H9 (cell line): ENCODE results near the gene ANKK1. TPM values are rescaled to one million over a fixed set of nuclear protein-coding genes. Genes with fewer than 3 reads are reported as not detected.

ENCODE experiments used
- DNase-seq: peaks from one replicate; pipeline ENCODE4 v3.0.0-alpha.2; 2017
- H2AFZ ChIP-seq: one replicate; pipeline ENCODE4 v1.6.1; 2013; ENCODE audit warnings: mild to moderate bottlenecking, low read length, control low read depth, moderate library complexity
- H2AK5ac ChIP-seq: 2 replicates; pipeline ENCODE4 v1.6.1; 2013; ENCODE audit warnings: low read length, control low read depth, mixed read lengths; ENCODE audit not compliant: insufficient read length
- H2BK120ac ChIP-seq: one replicate; pipeline ENCODE4 v1.6.1; 2013; ENCODE audit warnings: low read depth, mild to moderate bottlenecking, low read length, control low read depth, inconsistent platforms; ENCODE audit not compliant: poor library complexity, severe bottlenecking
- H2BK12ac ChIP-seq: 2 replicates; pipeline ENCODE4 v1.6.1; 2013; ENCODE audit warnings: low read length, control low read depth, mixed read lengths, low read depth; ENCODE audit not compliant: insufficient read length
- H2BK15ac ChIP-seq: 2 replicates; pipeline ENCODE4 v1.6.1; 2013; ENCODE audit warnings: low read depth, low read length, control low read depth
- H2BK20ac ChIP-seq: one replicate; pipeline ENCODE4 v1.6.1; 2013; ENCODE audit warnings: low read depth, mild to moderate bottlenecking, low read length, control low read depth, inconsistent platforms; ENCODE audit not compliant: poor library complexity, severe bottlenecking
- H2BK5ac ChIP-seq: 2 replicates; pipeline ENCODE4 v1.6.1; 2013; ENCODE audit warnings: low read length, control low read depth, mixed read lengths; ENCODE audit not compliant: insufficient read length
- H3K14ac ChIP-seq: 2 replicates; pipeline ENCODE4 v1.6.1; 2013; ENCODE audit warnings: low read length, control low read depth; ENCODE audit not compliant: insufficient read depth
- H3K18ac ChIP-seq: 2 replicates; pipeline ENCODE4 v1.6.1; 2013; ENCODE audit warnings: low read depth, mild to moderate bottlenecking, mixed read lengths, low read length, control low read depth; ENCODE audit not compliant: insufficient read length
- H3K23ac ChIP-seq: 2 replicates; pipeline ENCODE4 v1.6.1; 2013; ENCODE audit warnings: low read length, control low read depth, mixed read lengths, low read depth; ENCODE audit not compliant: insufficient read length
- H3K23me2 ChIP-seq: 2 replicates; pipeline ENCODE4 v1.6.1; 2013; ENCODE audit warnings: low read depth, mild to moderate bottlenecking, mixed read lengths, low read length, control low read depth; ENCODE audit not compliant: insufficient read length, poor library complexity, severe bottlenecking
- H3K27ac ChIP-seq: 2 replicates; pipeline ENCODE4 v1.5.1; 2013; ENCODE audit warnings: low read length, control low read depth, mixed read lengths, low read depth; ENCODE audit not compliant: insufficient read length
- H3K27me3 ChIP-seq: 2 replicates; pipeline ENCODE4 v1.6.1; 2013; ENCODE audit warnings: low read length, control low read depth, inconsistent platforms; ENCODE audit not compliant: insufficient read depth
- H3K4ac ChIP-seq: 2 replicates; pipeline ENCODE4 v1.6.1; 2013; ENCODE audit warnings: low read depth, mild to moderate bottlenecking, control low read depth, inconsistent platforms, low read length, moderate library complexity
- H3K4me1 ChIP-seq: 2 replicates; pipeline ENCODE4 v1.6.1; 2013; ENCODE audit warnings: low read length, control low read depth, inconsistent platforms; ENCODE audit not compliant: insufficient read depth
- H3K4me2 ChIP-seq: 2 replicates; pipeline ENCODE4 v1.6.1; 2013; ENCODE audit warnings: low read length, control low read depth, mixed read lengths; ENCODE audit not compliant: insufficient read length, insufficient read depth
- H3K56ac ChIP-seq: 2 replicates; pipeline ENCODE4 v1.6.1; 2013; ENCODE audit warnings: low read depth, mild to moderate bottlenecking, mixed read lengths, low read length, control low read depth; ENCODE audit not compliant: insufficient read length
- H3K79me1 ChIP-seq: 2 replicates; pipeline ENCODE4 v1.6.1; 2013; ENCODE audit warnings: low read depth, mild to moderate bottlenecking, moderate library complexity, low read length, control low read depth, inconsistent platforms; ENCODE audit not compliant: insufficient read depth, poor library complexity, severe bottlenecking
- H3K79me2 ChIP-seq: 2 replicates; pipeline ENCODE4 v1.6.1; 2013; ENCODE audit warnings: low read length, control low read depth, inconsistent platforms; ENCODE audit not compliant: insufficient read depth
- H3K9ac ChIP-seq: 2 replicates; pipeline ENCODE4 v1.6.1; 2013; ENCODE audit warnings: low read length, control low read depth, mixed read lengths; ENCODE audit not compliant: insufficient read length; ENCODE audit errors: extremely low read depth
- H3K9me3 ChIP-seq: one replicate; pipeline ENCODE4 v1.6.1; 2013; ENCODE audit warnings: low read depth, low read length, inconsistent platforms; ENCODE audit not compliant: control insufficient read depth
- H3T11ph ChIP-seq: one replicate; pipeline ENCODE4 v1.6.1; 2013; ENCODE audit warnings: mild to moderate bottlenecking, low read length, control low read depth, inconsistent platforms
- H4K20me1 ChIP-seq: one replicate; pipeline ENCODE4 v1.6.1; 2013; ENCODE audit not compliant: control insufficient read depth, insufficient read length, insufficient read depth
- H4K5ac ChIP-seq: 2 replicates; pipeline ENCODE4 v1.6.1; 2013; ENCODE audit warnings: low read depth, mild to moderate bottlenecking, mixed read lengths, low read length, control low read depth; ENCODE audit not compliant: insufficient read length
- H4K8ac ChIP-seq: replicated peaks from 2 replicates; pipeline ENCODE4 v1.6.1; 2013; ENCODE audit warnings: low read length, control low read depth, mixed read lengths, low read depth; ENCODE audit not compliant: insufficient read length
- H4K91ac ChIP-seq: 2 replicates; pipeline ENCODE4 v1.6.1; 2013; ENCODE audit warnings: low read depth, mild to moderate bottlenecking, moderate library complexity, mixed read lengths, low read length, control low read depth; ENCODE audit not compliant: insufficient read length
- H3K27ac Mint-ChIP-seq, 3 experiments: 2 replicates in 2 of 3; 3 replicates in 1 of 3; pipeline ENCODE4 v1.8.0; 2020 to 2021; ENCODE audit warnings: mixed read lengths in 3 of 3, mild to moderate bottlenecking in 1 of 3, moderate library complexity in 1 of 3
- H3K27me3 Mint-ChIP-seq: 2 replicates; pipeline ENCODE4 v1.8.0; 2021; ENCODE audit warnings: low read depth, mild to moderate bottlenecking, moderate library complexity, mixed read lengths
- H3K36me3 Mint-ChIP-seq, 3 experiments: 2 replicates in 2 of 3; 3 replicates in 1 of 3; pipeline ENCODE4 v1.8.0; 2020 to 2021; ENCODE audit warnings: low read depth in 3 of 3, mixed read lengths in 3 of 3; ENCODE audit not compliant: insufficient read depth in 1 of 3
- H3K4me1 Mint-ChIP-seq, 2 experiments: 2 replicates each; pipeline ENCODE4 v1.8.0; 2020; ENCODE audit warnings: mixed read lengths in 2 of 2
- H3K4me3 Mint-ChIP-seq, 2 experiments: 2 replicates in 1 of 2; 3 replicates in 1 of 2; pipeline ENCODE4 v1.8.0; 2020 to 2021; ENCODE audit warnings: mild to moderate bottlenecking in 2 of 2, mixed read lengths in 2 of 2, moderate library complexity in 1 of 2
- H3K9me3 Mint-ChIP-seq, 2 experiments: 2 replicates in 1 of 2; 3 replicates in 1 of 2; pipeline ENCODE4 v1.8.0; 2020; ENCODE audit warnings: mild to moderate bottlenecking in 2 of 2, mixed read lengths in 2 of 2, moderate library complexity in 1 of 2
- CTCF ChIP-seq: fragments of 200-600 bp; sonication (generic); conservative IDR thresholded peaks from 3 replicates; pipeline ENCODE4 v1.8.0; 2021; ENCODE audit warnings: antibody characterized with exemption, mild to moderate bottlenecking
- WGBS: extraction: QIAGEN DNeasy Blood & Tissue Kit; methylation state at CpG from one replicate; pipeline ENCODE4 v1.1.7; 2013; ENCODE audit warnings: missing lambda C conversion rate, low lambda C conversion rate, mixed read lengths; ENCODE audit not compliant: insufficient read length; ENCODE audit errors: extremely low coverage; 5-methylcytosine and 5-hydroxymethylcytosine counted together
- microRNA-seq: library from miRNA; unstranded; fragments of <30 nt; microRNA quantifications from one replicate; pipeline ENCODE4, GENCODE V29; 2020; ENCODE audit warnings: borderline microRNAs expressed
- total RNA-seq: library from RNA; stranded (reverse); gene quantifications from 2 replicates; pipeline ENCODE4 v1.2.1, GENCODE V29; 2021

ANKK1 gene
- total RNA-seq, 1 experiment from 2014 or later: 0.20 TPM

GRCh38 chr11:113449743-113450142 lies 62.2 kb downstream of the ANKK1 start:
- Mint-ChIP-seq H3K4me1 (peaks cover 3 to 4% of the 10 kb centered on the region in 2 experiments; a peak in 1 of 4 replicates), H3K27ac (no peak overlapping the region), H3K4me3 (no peak overlapping the region), H3K36me3 (no peaks in the 10 kb centered on the region), H3K27me3 (no peaks in the 10 kb centered on the region; the same call in 1 of the 2 replicates), H3K9me3 (no peaks in the 10 kb centered on the region)
- Histone ChIP-seq H3K27me3 (no peaks in the 10 kb centered on the region), H4K5ac (no peak overlapping the region), H2AFZ (no peak overlapping the region), H2BK5ac (no peak overlapping the region), H3K9me3 (no peaks in the 10 kb centered on the region), H3K79me2 (no peaks in the 10 kb centered on the region; the same call in 1 of the 2 replicates), H3K23me2 (no peaks in the 10 kb centered on the region), H2BK120ac (no peak overlapping the region), H3T11ph (no peak overlapping the region), H3K4me1 (no peaks in the 10 kb centered on the region), H4K20me1 (no peaks in the 10 kb centered on the region), H3K23ac (no peak overlapping the region), H3K4ac (no peak overlapping the region), H3K27ac (no peak overlapping the region), H3K9ac (no peak overlapping the region), H3K14ac (no peak overlapping the region), H4K8ac (no peak overlapping the region), H4K91ac (no peak overlapping the region), H2BK20ac (no peak overlapping the region), H3K79me1 (no peaks in the 10 kb centered on the region), H3K18ac (no peak overlapping the region), H3K56ac (no peak overlapping the region), H2BK15ac (no peak overlapping the region), H2BK12ac (no peak overlapping the region), H2AK5ac (no peak overlapping the region), H3K4me2 (no peak overlapping the region)
- no peak for TF ChIP-seq CTCF
- no peak for DNase-seq
- no CpG with 5 or more reads among the region's 6 CpGs for WGBS

Small RNA genes within 50 kb of the gene (microRNA-seq; reads per million reads assigned to microRNA genes)
- not detected for gene MIR4301

Other genes starting within 250 kb of the ANKK1 start
- gene TTC12, start 73.2 kb upstream of the ANKK1 start, total RNA-seq: 8.3 and 9.5 TPM in 2 replicates
- gene DRD2, start 87.6 kb downstream of the ANKK1 start, total RNA-seq: 0.44 TPM in 1 of 2 replicates, not detected in the other